Activated naive CD8-positive, alpha-beta T cell (primary cell): ENCODE results near the gene HIVEP1.

ENCODE experiments used
- H3K27ac Mint-ChIP-seq: one replicate; pipeline ENCODE4 v1.8.0; 2021; ENCODE audit warnings: mixed read lengths
- H3K27me3 Mint-ChIP-seq: one replicate; pipeline ENCODE4 v1.8.0; 2021; ENCODE audit warnings: mixed read lengths
- H3K36me3 Mint-ChIP-seq: one replicate; pipeline ENCODE4 v1.8.0; 2021; ENCODE audit warnings: mixed read lengths
- H3K4me1 Mint-ChIP-seq: one replicate; pipeline ENCODE4 v1.8.0; 2021; ENCODE audit warnings: low read depth, mixed read lengths
- H3K4me3 Mint-ChIP-seq: one replicate; pipeline ENCODE4 v1.8.0; 2021; ENCODE audit warnings: mild to moderate bottlenecking, mixed read lengths
- H3K9me3 Mint-ChIP-seq: one replicate; pipeline ENCODE4 v1.8.0; 2021; ENCODE audit warnings: low read depth, mixed read lengths

Gene HIVEP1

DNA sequence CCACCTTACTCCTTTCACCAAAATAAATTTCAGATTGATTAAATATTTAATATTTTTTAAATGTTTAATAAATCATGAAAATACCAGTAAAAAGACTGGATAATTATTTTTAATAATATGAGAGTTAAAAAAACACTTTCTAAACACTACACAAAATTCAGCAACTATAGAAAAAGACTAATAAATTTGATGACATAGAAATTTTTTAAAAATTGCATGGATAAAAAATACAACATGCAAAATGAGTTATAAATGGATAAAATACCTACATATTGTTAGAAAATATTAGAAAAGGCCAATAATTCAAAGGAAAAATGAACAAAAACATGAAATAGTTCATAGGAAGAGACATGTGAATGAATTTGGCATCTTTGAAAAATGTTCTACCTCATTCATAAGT lies 177.0 kb downstream of the HIVEP1 start:
- H3K27me3 Mint-ChIP-seq = no peaks in the 10 kb centered on the region
- no peaks in the 10 kb centered on the region for H3K9me3 Mint-ChIP-seq
- no peak overlapping the region for H3K4me3 Mint-ChIP-seq
- no peak overlapping the region for H3K27ac Mint-ChIP-seq
- H3K4me1 Mint-ChIP-seq = peaks cover 2% of the 10 kb centered on the region
- peaks cover 5% of the 10 kb centered on the region for H3K36me3 Mint-ChIP-seq

DNA sequence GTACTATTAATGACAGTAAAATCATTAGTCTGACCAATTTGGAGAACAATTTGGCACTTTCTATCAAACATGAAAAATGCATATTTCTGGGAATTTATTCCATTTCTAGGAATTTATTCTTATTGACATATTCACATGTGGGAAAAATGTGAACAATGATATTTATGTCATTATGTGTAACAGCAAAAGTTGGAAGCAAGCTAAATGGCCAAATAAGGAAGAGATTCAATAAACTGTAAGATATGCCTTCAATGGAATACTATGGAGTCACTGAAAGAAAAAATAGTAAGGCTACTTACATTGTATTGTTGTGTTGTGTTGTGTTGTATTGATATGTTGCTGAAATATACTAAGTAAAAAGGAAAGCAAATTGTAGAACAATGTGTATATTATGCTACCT lies 177.5 kb downstream of the HIVEP1 start:
- H3K36me3 Mint-ChIP-seq = peaks cover 3% of the 10 kb centered on the region
- H3K4me3 Mint-ChIP-seq = no peak overlapping the region
- H3K4me1 Mint-ChIP-seq = no peaks in the 10 kb centered on the region
- H3K27me3 Mint-ChIP-seq = no peaks in the 10 kb centered on the region
- no peak overlapping the region for H3K27ac Mint-ChIP-seq
- H3K9me3 Mint-ChIP-seq = no peaks in the 10 kb centered on the region

DNA sequence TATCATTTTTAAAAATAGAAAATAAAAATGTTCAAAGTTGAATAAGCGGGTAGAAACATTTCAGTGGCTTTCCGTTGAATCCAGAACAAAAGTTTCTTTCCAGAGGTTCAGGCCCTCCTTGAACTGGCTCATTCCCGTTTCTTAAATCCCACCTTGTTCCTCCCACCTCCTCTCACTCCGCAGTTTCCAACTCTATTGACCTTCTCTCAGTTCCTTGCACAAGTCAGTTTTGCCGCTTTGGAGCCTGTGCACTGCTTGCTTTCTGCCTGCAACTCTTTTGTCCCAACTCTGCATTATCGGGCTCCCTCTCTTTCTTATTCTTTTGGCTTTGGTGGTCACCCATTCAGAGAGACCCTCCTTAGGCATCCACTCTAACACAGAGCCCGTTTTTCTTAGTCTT lies 178.1 kb downstream of the HIVEP1 start:
- Mint-ChIP-seq H3K9me3 (no peaks in the 10 kb centered on the region), H3K4me1 (no peaks in the 10 kb centered on the region), H3K27ac (no peak overlapping the region), H3K27me3 (no peaks in the 10 kb centered on the region), H3K4me3 (no peak overlapping the region), H3K36me3 (peaks cover 3% of the 10 kb centered on the region)

DNA sequence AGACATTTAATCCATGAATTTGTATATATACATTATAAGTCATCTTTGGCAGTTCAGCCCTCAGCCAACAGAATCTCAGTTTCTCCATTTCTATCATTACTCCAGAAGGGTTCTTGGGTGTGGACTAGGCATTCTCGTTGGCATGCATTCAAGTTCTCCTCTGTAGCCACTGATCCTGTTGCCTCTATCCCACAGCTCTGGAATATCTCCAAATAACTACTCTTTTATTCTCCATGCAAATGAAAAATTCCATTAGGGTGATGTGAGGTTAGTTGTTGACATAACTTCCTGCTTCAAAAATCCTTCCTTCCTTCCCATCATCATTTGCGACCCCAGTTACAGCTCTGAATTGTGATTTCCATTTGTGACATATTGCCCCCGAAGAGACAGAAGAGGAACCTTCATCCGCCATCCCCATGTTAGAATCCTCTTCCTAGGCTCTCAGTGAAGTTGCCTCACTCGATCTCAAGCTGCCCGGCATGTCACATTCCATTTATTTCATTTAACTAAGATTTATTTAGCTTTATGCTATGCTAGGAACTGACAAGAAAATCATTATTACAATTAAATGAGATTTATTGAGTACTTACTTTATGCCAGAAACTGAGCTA lies 184.3 kb downstream of the HIVEP1 start:
- no peak overlapping the region for H3K4me3 Mint-ChIP-seq
- no peaks in the 10 kb centered on the region for H3K4me1 Mint-ChIP-seq
- no peak overlapping the region for H3K27ac Mint-ChIP-seq
- H3K27me3 Mint-ChIP-seq = no peaks in the 10 kb centered on the region
- peaks cover 2% of the 10 kb centered on the region for H3K36me3 Mint-ChIP-seq
- H3K9me3 Mint-ChIP-seq = no peaks in the 10 kb centered on the region

DNA sequence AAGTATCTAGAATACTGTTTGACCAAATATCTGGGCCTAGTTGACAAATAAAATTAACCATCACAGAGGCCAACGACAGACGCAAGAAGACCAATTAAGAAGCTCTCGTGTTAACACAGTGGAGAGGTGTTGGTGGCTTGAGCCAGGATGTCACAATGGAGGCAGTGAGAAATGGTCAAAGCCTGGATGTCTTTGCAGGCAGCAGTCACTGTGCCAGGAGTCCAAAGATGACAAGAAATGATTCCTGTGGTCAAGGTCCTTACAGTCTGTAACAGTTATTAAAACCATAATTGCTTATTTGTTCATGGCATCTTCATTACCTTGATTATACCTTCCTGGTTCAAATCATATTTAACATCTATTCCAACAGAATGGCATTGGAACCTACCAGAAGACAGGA lies 186.7 kb downstream of the HIVEP1 start:
- Mint-ChIP-seq H3K27ac (no peak overlapping the region), H3K4me1 (no peaks in the 10 kb centered on the region), H3K27me3 (no peaks in the 10 kb centered on the region), H3K4me3 (no peak overlapping the region), H3K36me3 (peaks cover 2% of the 10 kb centered on the region), H3K9me3 (no peaks in the 10 kb centered on the region)

DNA sequence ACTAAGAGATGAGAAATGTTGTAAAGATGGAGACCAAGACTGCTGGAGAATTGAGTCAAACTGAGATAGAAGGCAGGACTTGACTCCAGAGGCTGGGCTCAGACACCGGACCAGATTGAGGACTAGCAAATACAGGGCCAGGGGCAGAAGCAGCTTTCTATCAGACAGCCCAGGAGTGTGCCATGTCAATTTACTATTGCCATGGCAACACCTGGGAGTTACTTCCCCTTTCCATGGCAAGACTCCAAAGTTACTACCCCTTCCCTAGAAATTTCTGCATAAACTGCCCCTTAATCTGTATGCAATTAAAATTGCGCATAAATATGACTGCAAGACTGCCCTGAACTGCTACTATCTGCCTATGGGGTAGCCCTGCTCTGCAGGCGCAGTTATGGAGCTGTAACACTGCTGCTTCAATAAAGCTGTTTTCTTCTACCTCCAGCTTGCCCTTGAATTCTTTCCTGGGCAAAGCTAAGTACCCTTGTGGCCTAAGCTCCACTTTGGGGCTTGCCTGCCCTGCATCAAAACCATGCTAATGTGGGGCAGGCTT lies 188.0 kb downstream of the HIVEP1 start:
- no peak overlapping the region for H3K27ac Mint-ChIP-seq
- no peaks in the 10 kb centered on the region for H3K4me1 Mint-ChIP-seq
- H3K27me3 Mint-ChIP-seq = no peaks in the 10 kb centered on the region
- no peaks in the 10 kb centered on the region for H3K9me3 Mint-ChIP-seq
- H3K4me3 Mint-ChIP-seq = no peak overlapping the region
- peaks cover 2% of the 10 kb centered on the region for H3K36me3 Mint-ChIP-seq

DNA sequence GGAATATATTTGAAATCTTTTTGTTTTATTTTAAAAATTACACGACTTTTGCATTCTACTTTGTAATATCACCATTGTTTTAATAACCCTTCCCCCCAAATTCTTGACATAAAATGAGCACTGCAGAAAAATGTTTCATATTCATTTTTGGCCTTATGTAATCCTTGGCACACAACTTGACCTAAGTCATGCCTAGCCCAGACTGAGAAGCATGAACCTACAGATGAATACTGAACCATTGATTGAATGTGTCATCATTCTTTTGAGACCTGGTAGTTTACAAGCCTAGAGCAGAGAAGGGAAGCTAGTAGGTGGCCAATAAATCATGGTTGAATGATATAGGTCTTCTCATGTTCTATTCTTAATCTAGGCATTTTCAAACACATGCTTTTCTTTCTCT lies 188.6 kb downstream of the HIVEP1 start:
- no peak overlapping the region for H3K4me3 Mint-ChIP-seq
- no peak overlapping the region for H3K27ac Mint-ChIP-seq
- no peaks in the 10 kb centered on the region for H3K4me1 Mint-ChIP-seq
- no peaks in the 10 kb centered on the region for H3K9me3 Mint-ChIP-seq
- no peaks in the 10 kb centered on the region for H3K27me3 Mint-ChIP-seq
- H3K36me3 Mint-ChIP-seq = peaks cover 2% of the 10 kb centered on the region

DNA sequence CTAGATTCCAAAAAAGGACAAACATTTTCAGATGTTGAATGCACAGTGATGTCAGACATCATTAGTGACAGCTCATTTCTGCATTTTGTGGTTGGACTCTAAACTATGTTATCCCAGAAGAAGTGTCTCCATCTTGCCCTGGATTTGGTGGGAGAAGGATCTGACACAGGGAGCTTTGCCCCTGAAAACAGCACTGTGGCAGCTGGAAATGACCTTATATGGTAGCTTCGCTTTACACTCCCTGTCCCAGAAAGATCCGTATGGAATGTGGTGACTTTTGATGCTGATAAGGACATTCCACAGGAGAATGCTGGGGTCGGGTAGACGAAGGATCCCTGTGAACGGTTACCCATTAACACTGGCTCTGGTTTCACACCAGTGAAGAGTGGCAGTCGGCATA lies 190.9 kb downstream of the HIVEP1 start:
- Mint-ChIP-seq H3K27ac (no peak overlapping the region), H3K36me3 (peaks cover 2% of the 10 kb centered on the region), H3K9me3 (no peaks in the 10 kb centered on the region), H3K27me3 (no peaks in the 10 kb centered on the region), H3K4me3 (no peak overlapping the region), H3K4me1 (peaks cover under 1% of the 10 kb centered on the region)

DNA sequence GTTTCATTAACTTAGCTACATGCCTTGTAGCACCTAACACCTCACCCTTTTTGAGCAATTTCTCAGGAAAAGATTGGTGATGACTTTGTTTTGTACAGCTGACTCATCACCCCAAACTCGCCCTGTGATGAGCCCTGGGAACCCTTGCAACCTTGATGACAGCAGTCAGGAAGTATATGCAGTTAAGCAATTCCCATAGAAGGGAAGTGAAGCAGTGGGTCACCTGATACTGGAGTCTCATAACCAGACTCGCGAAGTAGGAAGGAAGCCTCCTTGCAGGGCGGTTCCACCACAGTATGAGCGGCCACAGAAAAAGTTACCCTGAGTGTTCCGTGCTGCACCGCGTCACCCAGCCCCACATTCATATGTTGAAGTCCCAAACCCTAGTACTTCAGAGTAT lies 196.1 kb downstream of the HIVEP1 start:
- no peak overlapping the region for H3K4me3 Mint-ChIP-seq
- peaks cover 2% of the 10 kb centered on the region for H3K4me1 Mint-ChIP-seq
- no peaks in the 10 kb centered on the region for H3K36me3 Mint-ChIP-seq
- no peak overlapping the region for H3K27ac Mint-ChIP-seq
- no peaks in the 10 kb centered on the region for H3K27me3 Mint-ChIP-seq
- H3K9me3 Mint-ChIP-seq = no peaks in the 10 kb centered on the region

DNA sequence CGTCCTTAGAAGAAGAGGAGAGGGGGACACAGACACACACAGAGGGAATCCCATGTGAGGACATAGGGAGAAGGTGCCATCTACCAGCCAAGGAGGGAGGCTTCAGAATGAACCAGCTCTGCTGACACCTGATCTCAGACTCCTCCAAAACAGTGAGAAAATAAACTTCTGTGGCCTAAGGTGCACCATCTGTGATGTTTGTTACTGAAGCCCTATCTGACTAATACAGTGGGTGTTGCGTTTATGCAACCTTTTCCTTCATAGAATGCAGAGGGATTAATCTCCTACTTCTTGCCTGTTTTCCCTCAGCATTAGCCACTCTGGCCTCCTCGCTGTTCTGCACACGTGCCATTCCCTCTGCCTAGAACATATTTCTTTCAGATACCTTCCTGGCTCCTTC lies 196.6 kb downstream of the HIVEP1 start:
- H3K4me3 Mint-ChIP-seq = no peak overlapping the region
- no peaks in the 10 kb centered on the region for H3K9me3 Mint-ChIP-seq
- H3K27me3 Mint-ChIP-seq = no peaks in the 10 kb centered on the region
- H3K27ac Mint-ChIP-seq = no peak overlapping the region
- no peaks in the 10 kb centered on the region for H3K36me3 Mint-ChIP-seq
- H3K4me1 Mint-ChIP-seq = peaks cover 2% of the 10 kb centered on the region
